ENCODE data around the gene KCNQ1.

KCNQ1 gene

GRCh38 chr11:2647953-2648352 is 203.1 kb downstream of the KCNQ1 start:
- no peak overlapping the region for H3K4me3 ChIP-seq (ENCODE audit: low read depth, low read length)
- no peak for TF ChIP-seq CTCF (IDR thresholded peaks at IDR 0.05; ENCODE audit: insufficient read depth, low read depth, low read length, missing control alignments)
- no peak for DNase-seq (ENCODE audit: low read depth)

- TF ChIP-seq CTCF (IDR thresholded peaks at IDR 0.05; ENCODE audit: insufficient read depth, low read depth, low read length, missing control alignments) = no peak
- no peak overlapping the region for H3K4me3 ChIP-seq (ENCODE audit: low read depth, low read length)
- DNase-seq (ENCODE audit: low read depth) = no peak
Observed at GRCh38 chr11:2649400-2649799, 204.6 kb downstream of the KCNQ1 start.

- DNase-seq (ENCODE audit: low read depth) = no peak
- no peak for TF ChIP-seq CTCF (IDR thresholded peaks at IDR 0.05; ENCODE audit: insufficient read depth, low read depth, low read length, missing control alignments)
- H3K4me3 ChIP-seq (ENCODE audit: low read depth, low read length) = no peak overlapping the region
Observed at GRCh38 chr11:2649848-2650247, 205.0 kb downstream of the KCNQ1 start.

- DNase-seq (ENCODE audit: low read depth) = no peak
- no peak for TF ChIP-seq CTCF (IDR thresholded peaks at IDR 0.05; ENCODE audit: insufficient read depth, low read depth, low read length, missing control alignments)
- no peak overlapping the region for H3K4me3 ChIP-seq (ENCODE audit: low read depth, low read length)
Observed at GRCh38 chr11:2650343-2650867, 205.6 kb downstream of the KCNQ1 start.

GRCh38 chr11:2651054-2651617 is 206.3 kb downstream of the KCNQ1 start:
- no peak for DNase-seq (ENCODE audit: low read depth)
- no peak for TF ChIP-seq CTCF (IDR thresholded peaks at IDR 0.05; ENCODE audit: insufficient read depth, low read depth, low read length, missing control alignments)

GRCh38 chr11:2651826-2652271 is 207.0 kb downstream of the KCNQ1 start:
- no peak overlapping the region for H3K4me3 ChIP-seq (ENCODE audit: low read depth, low read length)
- DNase-seq (ENCODE audit: low read depth) = no peak
- TF ChIP-seq CTCF (IDR thresholded peaks at IDR 0.05; ENCODE audit: insufficient read depth, low read depth, low read length, missing control alignments) = no peak

More at GRCh38 chr11:2651054-2651617, 206.3 kb downstream of the KCNQ1 start:
- H3K4me3 ChIP-seq (ENCODE audit: low read depth, low read length) = no peak overlapping the region
